ENCODE measurements around the gene TRIM38. TPM values are rescaled to one million over a fixed set of nuclear protein-coding genes. Genes with fewer than 3 reads are reported as not detected.

The TRIM38 gene
- total and polyA plus RNA-seq, 2 of the 13 experiments (the other 11 are each of a cell fraction or from before 2014, with no cell fraction given) = 2.5 to 3.1 TPM

GRCh38 chr6:26033085-26033940, 70.7 kb downstream of the TRIM38 start (continued):
- TF ChIP-seq GLMP (CRISPR knock-in tag; IDR thresholded peaks at IDR 0.05; ENCODE audit: borderline replicate concordance) (no peak; the same call in 1 of the 2 replicates), NFKB2 (CRISPR knock-in tag; IDR thresholded peaks at IDR 0.05; ENCODE audit: borderline replicate concordance) (peak; percentile 81; the same call in 1 of the 2 replicates), LRRFIP1 (CRISPR knock-in tag; conservative IDR thresholded peaks at IDR 0.05) (no peak), HCFC1 (IDR thresholded peaks at IDR 0.05; ENCODE audit: low read depth, low read length) (no peak), ZNF891 (CRISPR knock-in tag; IDR thresholded peaks at IDR 0.05) (peak; percentile 94), FOXK1 (CRISPR knock-in tag; IDR thresholded peaks at IDR 0.05; ENCODE audit: borderline replicate concordance, low read depth) (no peak), U2AF2 (IDR thresholded peaks at IDR 0.05; ENCODE audit: low read depth, low read length) (no peak), ZNF350 (CRISPR knock-in tag; IDR thresholded peaks at IDR 0.05; ENCODE audit: borderline replicate concordance, low read depth) (peak; percentile 86; the same call in 1 of the 2 replicates), FOXC1 (CRISPR knock-in tag; IDR thresholded peaks at IDR 0.05; ENCODE audit: borderline replicate concordance) (no peak), ZNF264 (CRISPR knock-in tag; IDR thresholded peaks at IDR 0.05) (no peak), EP300 (IDR thresholded peaks at IDR 0.05; ENCODE audit: low read depth in 2 of 2, low read length in 2 of 2) (no peak), EP300 (CRISPR knock-in tag; IDR thresholded peaks at IDR 0.05; ENCODE audit: borderline replicate concordance) (no peak), ZNF652 (CRISPR knock-in tag; IDR thresholded peaks at IDR 0.05; ENCODE audit: borderline replicate concordance, low read depth) (peak; percentile 96), POLR2AphosphoS2 (IDR thresholded peaks at IDR 0.05; ENCODE audit: low read depth, low read length) (no peak), ZNF335 (CRISPR knock-in tag; IDR thresholded peaks at IDR 0.05) (no peak), TCF7 (IDR thresholded peaks at IDR 0.05; ENCODE audit: low read depth) (no peak), ZNF263 (CRISPR knock-in tag; IDR thresholded peaks at IDR 0.05) (no peak), SNAPC2 (CRISPR knock-in tag; IDR thresholded peaks at IDR 0.05) (peak; percentile 64; the same call in 1 of the 2 replicates), ZMYM2 (CRISPR knock-in tag; IDR thresholded peaks at IDR 0.05) (peak; percentile 72; the same call in 1 of the 2 replicates), PRMT3 (CRISPR knock-in tag; IDR thresholded peaks at IDR 0.05; ENCODE audit: borderline replicate concordance, low read depth) (0 out of 2 replicates have a peak, but pooled peaks have one; percentile 37), GTF3A (CRISPR knock-in tag; conservative IDR thresholded peaks at IDR 0.05) (no peak), ZNF251 (CRISPR knock-in tag; IDR thresholded peaks at IDR 0.05) (no peak)
- TF ChIP-seq, protein P1, sequence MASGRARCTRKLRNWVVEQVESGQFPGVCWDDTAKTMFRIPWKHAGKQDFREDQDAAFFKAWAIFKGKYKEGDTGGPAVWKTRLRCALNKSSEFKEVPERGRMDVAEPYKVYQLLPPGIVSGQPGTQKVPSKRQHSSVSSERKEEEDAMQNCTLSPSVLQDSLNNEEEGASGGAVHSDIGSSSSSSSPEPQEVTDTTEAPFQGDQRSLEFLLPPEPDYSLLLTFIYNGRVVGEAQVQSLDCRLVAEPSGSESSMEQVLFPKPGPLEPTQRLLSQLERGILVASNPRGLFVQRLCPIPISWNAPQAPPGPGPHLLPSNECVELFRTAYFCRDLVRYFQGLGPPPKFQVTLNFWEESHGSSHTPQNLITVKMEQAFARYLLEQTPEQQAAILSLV (CRISPR knock-in tag; IDR thresholded peaks at IDR 0.05; ENCODE audit: borderline replicate concordance) = peak; percentile 59; the same call in 1 of the 2 replicates
- TF ChIP-seq, protein P2, sequence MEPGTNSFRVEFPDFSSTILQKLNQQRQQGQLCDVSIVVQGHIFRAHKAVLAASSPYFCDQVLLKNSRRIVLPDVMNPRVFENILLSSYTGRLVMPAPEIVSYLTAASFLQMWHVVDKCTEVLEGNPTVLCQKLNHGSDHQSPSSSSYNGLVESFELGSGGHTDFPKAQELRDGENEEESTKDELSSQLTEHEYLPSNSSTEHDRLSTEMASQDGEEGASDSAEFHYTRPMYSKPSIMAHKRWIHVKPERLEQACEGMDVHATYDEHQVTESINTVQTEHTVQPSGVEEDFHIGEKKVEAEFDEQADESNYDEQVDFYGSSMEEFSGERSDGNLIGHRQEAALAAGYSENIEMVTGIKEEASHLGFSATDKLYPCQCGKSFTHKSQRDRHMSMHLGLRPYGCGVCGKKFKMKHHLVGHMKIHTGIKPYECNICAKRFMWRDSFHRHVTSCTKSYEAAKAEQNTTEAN (CRISPR knock-in tag; conservative IDR thresholded peaks at IDR 0.05) = no peak
